ENCODE results near the gene MYO9B.

MYO9B gene

GRCh38 chr19:17194608-17195007, 119.0 kb downstream of the MYO9B start:
- DNase-seq, result no peak

- DNase-seq, result no peak
These were observed 119.5 kb downstream of the MYO9B start for GRCh38 chr19:17195106-17195505.

- DNase-seq, result no peak
These were observed 121.0 kb downstream of the MYO9B start for GRCh38 chr19:17196610-17197009.

- DNase-seq, result no peak
These were observed 122.1 kb downstream of the MYO9B start for GRCh38 chr19:17197666-17198065.

GRCh38 chr19:17200408-17201079, 125.0 kb downstream of the MYO9B start:
- DNase-seq, result no peak

- no peak for DNase-seq
These were observed 126.7 kb downstream of the MYO9B start for GRCh38 chr19:17202249-17202648.

GRCh38 chr19:17202713-17203112, 127.1 kb downstream of the MYO9B start:
- no peak for DNase-seq

- no peak for DNase-seq
These were observed 129.9 kb downstream of the MYO9B start for GRCh38 chr19:17205237-17206140.

GRCh38 chr19:17206736-17207581, 131.4 kb downstream of the MYO9B start:
- DNase-seq, result no peak

- DNase-seq, result no peak
These were observed 133.8 kb downstream of the MYO9B start for GRCh38 chr19:17209126-17210036.

GRCh38 chr19:17210296-17210695, 134.7 kb downstream of the MYO9B start:
- DNase-seq, result no peak

- no peak for DNase-seq
These were observed 136.2 kb downstream of the MYO9B start for GRCh38 chr19:17211547-17212446.

GRCh38 chr19:17213334-17213733, 137.8 kb downstream of the MYO9B start:
- no peak for DNase-seq

GRCh38 chr19:17214508-17215126, 139.0 kb downstream of the MYO9B start:
- DNase-seq, result peak; percentile 26

- peak; percentile 94 for DNase-seq
These were observed 139.8 kb downstream of the MYO9B start, which contains the start of gene USE1 for GRCh38 chr19:17215127-17215971. Gene USE1 (plus strand): TSS chr19:17215357. CDS start chr19:17215406, 49 bp downstream.

GRCh38 chr19:17216058-17216670, 140.6 kb downstream of the MYO9B start:
- DNase-seq, result peak; percentile 21

- no peak for DNase-seq
These were observed 143.7 kb downstream of the MYO9B start for GRCh38 chr19:17219286-17219685.

- DNase-seq, result no peak
These were observed 144.7 kb downstream of the MYO9B start for GRCh38 chr19:17220207-17220758.

- DNase-seq, result no peak
These were observed 149.5 kb downstream of the MYO9B start for GRCh38 chr19:17225053-17225452.
